CD4-positive, alpha-beta T cell (primary cell): ENCODE results near the gene NCK1. TPM values are rescaled to one million over a fixed set of nuclear protein-coding genes. Genes with fewer than 3 reads are reported as not detected.

Source experiments
- ATAC-seq: fragments of 200-7000 bp; cut with Tn5 transposase; one replicate; pipeline ENCODE4 v1.10.0; 2022; ENCODE audit warnings: mild to moderate bottlenecking; ENCODE audit not compliant: poor library complexity
- CTCF ChIA-PET: fragments of 350-600 bp; sonication (Branson Sonifier 250); formaldehyde crosslinking; loops from one replicate; lab custom pipeline; 2021; ENCODE audit warnings: antibody characterized with exemption, inconsistent platforms; lab: Charles Lee
- POLR2A ChIA-PET: fragments of 350-600 bp; sonication (Branson Sonifier 250); formaldehyde crosslinking; loops from one replicate; lab custom pipeline; 2021; ENCODE audit warnings: antibody characterized with exemption, inconsistent platforms; lab: Charles Lee
- DNase-seq, 14 experiments: peaks; one replicate each; pipeline ENCODE4 v3.0.0-alpha.2; 2013 to 2020; ENCODE audit warnings: mixed read lengths in 2 of 14
- H3K27ac ChIP-seq, 2 donors: one replicate each; pipeline versions ENCODE4 v1.5.1 to v1.7.0; 2013; ENCODE audit warnings: low read length in 2 of 2, low read depth in 1 of 2, mild to moderate bottlenecking in 1 of 2
- H3K27me3 ChIP-seq, 2 experiments: 1 replicate in 1 of 2; 2 replicates in 1 of 2; pipeline versions ENCODE4 v1.6.1 to v1.7.0; 2013; ENCODE audit warnings: low read length in 2 of 2, control low read depth in 1 of 2, mild to moderate bottlenecking in 1 of 2, moderate library complexity in 1 of 2; ENCODE audit not compliant: insufficient read depth in 2 of 2, control insufficient read depth in 1 of 2
- H3K36me3 ChIP-seq: one replicate; pipeline ENCODE4 v1.6.1; 2013; ENCODE audit warnings: low read length, control low read depth; ENCODE audit not compliant: insufficient read depth
- H3K4me1 ChIP-seq: one replicate; pipeline ENCODE4 v1.6.1; 2013; ENCODE audit warnings: low read length, control low read depth; ENCODE audit not compliant: insufficient read depth
- H3K4me3 ChIP-seq: one replicate; pipeline ENCODE4 v1.5.1; 2013; ENCODE audit warnings: mild to moderate bottlenecking, low read length, moderate library complexity
- H3K9me3 ChIP-seq, 2 experiments: 1 replicate in 1 of 2; 2 replicates in 1 of 2; pipeline versions ENCODE4 v1.6.1 to v1.7.0; 2013; ENCODE audit warnings: low read length in 2 of 2, mild to moderate bottlenecking in 2 of 2, control low read depth in 1 of 2, moderate library complexity in 1 of 2; ENCODE audit not compliant: control insufficient read depth in 1 of 2, insufficient read depth in 1 of 2
- H3K27ac Mint-ChIP-seq: one replicate; pipeline ENCODE4 v1.8.0; 2020; ENCODE audit warnings: mixed read lengths
- H3K27me3 Mint-ChIP-seq: one replicate; pipeline ENCODE4 v1.8.0; 2021; ENCODE audit warnings: mixed read lengths
- H3K36me3 Mint-ChIP-seq: one replicate; pipeline ENCODE4 v1.8.0; 2021; ENCODE audit warnings: low read depth, mixed read lengths
- H3K4me1 Mint-ChIP-seq: one replicate; pipeline ENCODE4 v1.8.0; 2021; ENCODE audit warnings: low read depth, mixed read lengths
- H3K4me3 Mint-ChIP-seq: one replicate; pipeline ENCODE4 v1.8.0; 2020; ENCODE audit warnings: mild to moderate bottlenecking, mixed read lengths
- H3K9me3 Mint-ChIP-seq: one replicate; pipeline ENCODE4 v1.8.0; 2020; ENCODE audit warnings: mixed read lengths
- intact Hi-C, 2 experiments: fragments of 100-400 bp; cut with DNase I in 1 of 2; cut with micrococcal nuclease in 1 of 2; formaldehyde crosslinking; loops; one replicate each; pipeline versions ENCODE4 v1.15.1 to v1.9.0; 2023 to 2025; cut with DNase I, micrococcal nuclease
- total RNA-seq, 174 experiments: library from RNA in 2 of 174; stranded (reverse) in 2 of 174; gene quantifications; one replicate each; pipeline ENCODE4 v1.2.3 and lab custom pipeline; 2021 to 2026
- TF ChIP-seq, protein P1 (sequence below): fragments of 200-600 bp; IDR thresholded peaks from one replicate; pipeline ENCODE4 v1.8.0; 2022; ENCODE audit warnings: antibody characterized with exemption, mild to moderate bottlenecking

Gene NCK1
- total RNA-seq, 2 experiments from 2014 or later = 52.9 to 55.0 TPM

DNA sequence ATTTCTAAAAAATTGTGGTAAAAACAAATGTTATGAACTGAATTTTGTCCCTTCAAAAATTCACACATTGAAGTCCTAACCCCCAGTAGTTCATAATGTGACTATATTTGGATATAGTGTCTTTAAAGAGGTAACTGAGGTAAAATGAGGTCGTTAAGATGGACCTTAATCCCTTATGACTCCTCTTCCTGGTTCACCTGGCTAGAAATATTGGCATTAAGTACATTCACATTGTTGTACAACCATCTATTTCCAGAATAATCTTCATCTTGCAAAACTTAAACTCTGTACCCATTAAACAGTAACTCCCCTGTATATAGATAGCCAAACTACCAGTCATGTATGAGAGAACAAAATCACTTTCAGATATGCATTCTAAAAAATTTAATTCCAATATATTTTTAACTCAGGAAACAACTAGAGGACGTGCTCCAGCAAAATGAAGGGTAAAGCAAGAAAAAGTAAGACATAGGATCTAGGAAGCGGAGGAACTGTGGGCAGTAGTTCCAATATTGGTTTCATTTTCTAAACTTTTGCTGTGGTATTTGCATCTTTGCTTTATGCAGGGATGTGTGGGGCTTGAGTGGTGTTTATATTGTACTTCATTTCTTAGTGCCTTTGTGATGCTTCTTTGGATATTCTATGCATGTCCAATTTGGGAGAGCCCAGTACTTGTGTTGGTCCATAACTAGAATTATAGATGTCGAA lies 59.0 kb downstream of the NCK1 start:
- no peaks in the 10 kb centered on the region for H3K9me3 Mint-ChIP-seq
- H3K4me1 Mint-ChIP-seq = peaks cover 88% of the 10 kb centered on the region
- H3K4me1 ChIP-seq = peaks cover 19% of the 10 kb centered on the region
- TF ChIP-seq, protein P1, sequence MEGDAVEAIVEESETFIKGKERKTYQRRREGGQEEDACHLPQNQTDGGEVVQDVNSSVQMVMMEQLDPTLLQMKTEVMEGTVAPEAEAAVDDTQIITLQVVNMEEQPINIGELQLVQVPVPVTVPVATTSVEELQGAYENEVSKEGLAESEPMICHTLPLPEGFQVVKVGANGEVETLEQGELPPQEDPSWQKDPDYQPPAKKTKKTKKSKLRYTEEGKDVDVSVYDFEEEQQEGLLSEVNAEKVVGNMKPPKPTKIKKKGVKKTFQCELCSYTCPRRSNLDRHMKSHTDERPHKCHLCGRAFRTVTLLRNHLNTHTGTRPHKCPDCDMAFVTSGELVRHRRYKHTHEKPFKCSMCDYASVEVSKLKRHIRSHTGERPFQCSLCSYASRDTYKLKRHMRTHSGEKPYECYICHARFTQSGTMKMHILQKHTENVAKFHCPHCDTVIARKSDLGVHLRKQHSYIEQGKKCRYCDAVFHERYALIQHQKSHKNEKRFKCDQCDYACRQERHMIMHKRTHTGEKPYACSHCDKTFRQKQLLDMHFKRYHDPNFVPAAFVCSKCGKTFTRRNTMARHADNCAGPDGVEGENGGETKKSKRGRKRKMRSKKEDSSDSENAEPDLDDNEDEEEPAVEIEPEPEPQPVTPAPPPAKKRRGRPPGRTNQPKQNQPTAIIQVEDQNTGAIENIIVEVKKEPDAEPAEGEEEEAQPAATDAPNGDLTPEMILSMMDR = no peak
- peak overlapping the region; percentile 21 for H3K4me3 ChIP-seq
- peak overlapping the region; percentile 38 to 59 for H3K27ac ChIP-seq
- intact Hi-C loops = loop anchor here (5.0 to 10.0 kb wide), 3 partner anchors 34 to 166 kb away; partner anchors contain the start of genes NCK1 (in 1 of the 2) and STAG1 (in 1 of the 2)
- H3K36me3 Mint-ChIP-seq = peaks cover 8% of the 10 kb centered on the region
- CTCF ChIA-PET = interaction anchor here (1.0 kb wide), 1 partner anchor 17 kb away, joined by 4 read pairs; no protein-coding TSS in a partner anchor
- POLR2A ChIA-PET = interaction anchor here (0.8 kb wide), 1 partner anchor 59 kb away, joined by 3 read pairs; the partner anchor contains the start of gene NCK1
- H3K27me3 ChIP-seq = no peaks in the 10 kb centered on the region
- peak overlapping the region; percentile 70 for H3K4me3 Mint-ChIP-seq
- H3K27me3 Mint-ChIP-seq = no peaks in the 10 kb centered on the region
- H3K27ac Mint-ChIP-seq = peak overlapping the region; percentile 76
- H3K36me3 ChIP-seq = peaks cover 5% of the 10 kb centered on the region
- DNase-seq (peak in 3 of 14 experiments; percentile 28 to 66 (median 35)), ATAC-seq (no peak)
- H3K9me3 ChIP-seq = no peaks in the 10 kb centered on the region

DNA sequence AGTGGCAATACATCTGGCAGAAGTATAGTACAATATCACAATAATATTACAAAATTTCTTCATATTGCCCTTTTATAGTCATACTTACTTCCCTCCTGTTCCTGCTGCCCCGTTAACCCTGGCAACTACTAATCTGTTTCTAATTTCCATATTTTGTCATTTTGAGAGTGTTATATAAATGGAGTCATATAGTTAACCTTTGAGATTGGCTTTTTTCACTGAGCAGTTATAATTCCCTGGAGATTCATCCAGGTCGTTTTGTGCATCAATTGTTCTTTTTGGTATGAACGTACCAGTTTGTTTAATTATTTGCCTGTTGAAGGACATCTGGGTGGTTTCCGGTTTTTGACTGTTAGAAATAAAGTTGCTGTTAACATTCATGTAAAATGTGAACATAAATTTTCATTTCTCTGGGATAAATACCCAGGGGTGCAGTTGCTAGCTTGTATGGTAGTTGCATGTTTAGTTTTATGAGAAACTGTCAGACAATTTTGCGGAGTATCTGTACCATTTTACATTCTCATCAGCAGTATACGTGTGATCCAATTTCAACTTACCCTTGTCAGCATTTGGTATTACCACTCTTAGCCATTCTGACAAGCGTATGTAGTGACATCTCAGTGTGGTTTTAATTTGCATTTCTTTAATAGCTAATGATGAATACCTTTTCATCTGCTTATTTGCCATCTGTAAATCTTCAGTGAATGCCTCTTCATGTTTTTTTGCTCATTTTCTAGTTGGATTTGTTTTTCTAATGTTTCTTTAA lies 63.6 kb downstream of the NCK1 start:
- Mint-ChIP-seq H3K4me1 (peaks cover 75% of the 10 kb centered on the region), H3K27ac (peak overlapping the region; percentile 10), H3K36me3 (peaks cover 34% of the 10 kb centered on the region), H3K4me3 (no peak overlapping the region), H3K27me3 (no peaks in the 10 kb centered on the region), H3K9me3 (no peaks in the 10 kb centered on the region)
- ATAC-seq (no peak), DNase-seq (no peak)
- TF ChIP-seq, protein P1 = no peak
- Histone ChIP-seq H3K36me3 (peaks cover 20% of the 10 kb centered on the region), H3K27ac (no peak overlapping the region), H3K9me3 (no peaks in the 10 kb centered on the region), H3K4me3 (no peak overlapping the region), H3K4me1 (peaks cover 11% of the 10 kb centered on the region), H3K27me3 (no peaks in the 10 kb centered on the region)
- CTCF ChIA-PET = no interaction called here
- POLR2A ChIA-PET = interaction anchor here (0.9 to 3.0 kb wide), 2 partner anchors 27 to 63 kb away, joined by 3 to 12 read pairs; partner anchors contain the start of gene NCK1
- intact Hi-C loops = loop anchor here (2.0 to 10.0 kb wide), 2 partner anchors 13 to 171 kb away; partner anchors contain the start of gene STAG1 (in 1 of the 2)

DNA sequence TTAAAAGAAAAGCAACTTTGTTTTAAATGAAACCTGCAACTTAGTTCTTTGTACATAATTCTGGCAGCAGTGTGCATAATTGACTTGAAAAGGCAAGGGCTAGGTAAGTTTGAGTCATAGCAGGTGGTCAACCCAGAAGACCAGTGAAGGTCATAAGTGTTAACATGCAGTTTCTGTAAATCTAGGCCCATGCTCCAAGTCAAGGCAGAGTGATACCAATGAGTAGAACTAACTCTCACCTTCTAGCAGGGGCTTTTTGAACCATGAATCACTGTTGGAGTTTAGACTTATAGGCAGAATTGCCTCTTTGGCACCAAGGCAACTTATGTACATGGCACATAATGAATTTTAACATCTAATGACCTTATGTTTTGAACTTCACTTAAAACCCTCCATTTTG lies 66.2 kb downstream of the NCK1 start:
- Mint-ChIP-seq H3K27me3 (no peaks in the 10 kb centered on the region), H3K4me1 (peaks cover 73% of the 10 kb centered on the region), H3K36me3 (peaks cover 47% of the 10 kb centered on the region), H3K9me3 (no peaks in the 10 kb centered on the region), H3K4me3 (no peak overlapping the region), H3K27ac (no peak overlapping the region)
- Histone ChIP-seq H3K4me1 (peaks cover 4% of the 10 kb centered on the region), H3K27me3 (no peaks in the 10 kb centered on the region), H3K4me3 (no peak overlapping the region), H3K36me3 (peaks cover 22% of the 10 kb centered on the region), H3K9me3 (no peaks in the 10 kb centered on the region), H3K27ac (no peak overlapping the region)
- CTCF ChIA-PET = no interaction called here
- intact Hi-C loops = loop anchor here in 1 of 2 experiments (10.0 kb wide), 1 partner anchor 173 kb away; the partner anchor contains the start of gene STAG1
- ATAC-seq (no peak), DNase-seq (no peak)
- POLR2A ChIA-PET = no interaction called here
- TF ChIP-seq, protein P1 = no peak
